ENCODE measurements around the gene OS9. TPM values are rescaled to one million over a fixed set of nuclear protein-coding genes. Genes with fewer than 3 reads are reported as not detected.
"Not testable (repeated sequence)": the region's sequence is repeated elsewhere in the genome, so short reads cannot be mapped to it uniquely, and the experiment has no call there.

OS9 gene
- total RNA-seq, 1 donor from 2014 or later, result 284 TPM

GRCh38 chr12:57672801-57673200 lies 21.1 kb upstream of the OS9 start:
- Mint-ChIP-seq H3K36me3 (ENCODE audit: low read depth) (no peaks in the 10 kb centered on the region), H3K27ac (ENCODE audit: unreplicated experiment) (no peak overlapping the region), H3K9me3 (ENCODE audit: low read depth) (no peaks in the 10 kb centered on the region), H3K4me1 (ENCODE audit: low read depth) (no peaks in the 10 kb centered on the region), H3K27me3 (ENCODE audit: low read depth) (peaks cover 20% of the 10 kb centered on the region), H3K4me3 (ENCODE audit: unreplicated experiment) (no peak overlapping the region)
- no peak for TF ChIP-seq CTCF (IDR thresholded peaks at IDR 0.05)
- no peak for DNase-seq (ENCODE audit: low spot score)

- H3K4me1 Mint-ChIP-seq (ENCODE audit: low read depth), result no peaks in the 10 kb centered on the region
- H3K27ac Mint-ChIP-seq (ENCODE audit: unreplicated experiment), result no peak overlapping the region
- no peak overlapping the region for H3K4me3 Mint-ChIP-seq (ENCODE audit: unreplicated experiment)
- no peak for DNase-seq (ENCODE audit: low spot score)
- no peaks in the 10 kb centered on the region for H3K36me3 Mint-ChIP-seq (ENCODE audit: low read depth)
- H3K27me3 Mint-ChIP-seq (ENCODE audit: low read depth), result peaks cover 27% of the 10 kb centered on the region
- no peaks in the 10 kb centered on the region for H3K9me3 Mint-ChIP-seq (ENCODE audit: low read depth)
- TF ChIP-seq CTCF (IDR thresholded peaks at IDR 0.05), result no peak
These were observed 19.2 kb upstream of the OS9 start for GRCh38 chr12:57674691-57675090.

DNA sequence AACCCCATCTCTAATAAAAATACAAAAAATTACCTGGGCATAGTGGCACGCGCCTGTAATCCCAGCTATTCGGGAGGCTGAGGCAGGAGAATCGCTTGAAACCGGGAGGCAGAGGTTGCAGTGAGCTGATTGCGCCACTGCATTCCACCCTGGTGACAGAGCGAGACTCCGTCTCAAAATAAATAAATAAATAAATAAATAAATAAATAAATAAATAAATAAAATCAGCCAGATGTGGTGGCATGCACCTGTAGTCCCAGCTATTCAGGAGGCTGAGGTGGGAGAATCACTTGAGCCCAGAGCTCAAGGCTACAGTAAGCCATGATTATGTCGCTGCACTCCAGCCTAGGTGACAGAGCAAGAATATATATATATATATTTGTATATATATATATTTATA lies 16.0 kb upstream of the OS9 start:
- not testable (repeated sequence) for H3K9me3 Mint-ChIP-seq (ENCODE audit: low read depth); H3K4me1 Mint-ChIP-seq (ENCODE audit: low read depth)

DNA sequence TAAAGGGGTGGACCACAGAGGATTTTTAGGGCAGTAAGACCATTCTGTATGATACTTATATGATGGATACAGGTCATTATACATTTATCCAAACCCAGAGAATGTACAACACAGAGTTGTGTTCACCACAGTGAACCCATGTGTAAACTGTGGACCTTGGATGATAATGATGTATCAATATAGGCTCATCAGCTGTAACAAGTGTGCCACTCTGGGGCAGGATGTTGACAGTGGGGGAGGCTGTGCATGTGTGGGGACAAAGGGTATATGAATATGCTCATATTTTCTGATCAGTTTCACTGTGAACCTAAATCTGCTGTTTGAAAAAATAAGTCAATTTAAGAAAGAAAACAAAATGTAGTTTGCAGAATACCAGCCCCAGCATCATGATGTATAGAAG lies 14.2 kb upstream of the OS9 start:
- H3K36me3 Mint-ChIP-seq (ENCODE audit: low read depth), result peaks cover 4% of the 10 kb centered on the region
- no peak for TF ChIP-seq CTCF (IDR thresholded peaks at IDR 0.05)
- H3K4me1 Mint-ChIP-seq (ENCODE audit: low read depth), result peaks cover 3% of the 10 kb centered on the region
- peaks cover 14% of the 10 kb centered on the region for H3K9me3 Mint-ChIP-seq (ENCODE audit: low read depth)
- no peak overlapping the region for H3K4me3 Mint-ChIP-seq (ENCODE audit: unreplicated experiment)
- no peak for DNase-seq (ENCODE audit: low spot score)
- no peak overlapping the region for H3K27ac Mint-ChIP-seq (ENCODE audit: unreplicated experiment)
- H3K27me3 Mint-ChIP-seq (ENCODE audit: low read depth), result peaks cover 25% of the 10 kb centered on the region

More for the DNA sequence above, 16.0 kb upstream of the OS9 start:
- not testable (repeated sequence) for H3K4me3 Mint-ChIP-seq (ENCODE audit: unreplicated experiment); H3K36me3 Mint-ChIP-seq (ENCODE audit: low read depth); H3K27ac Mint-ChIP-seq (ENCODE audit: unreplicated experiment); DNase-seq (ENCODE audit: low spot score)
- peaks cover 22% of the 10 kb centered on the region for H3K27me3 Mint-ChIP-seq (ENCODE audit: low read depth)

DNA sequence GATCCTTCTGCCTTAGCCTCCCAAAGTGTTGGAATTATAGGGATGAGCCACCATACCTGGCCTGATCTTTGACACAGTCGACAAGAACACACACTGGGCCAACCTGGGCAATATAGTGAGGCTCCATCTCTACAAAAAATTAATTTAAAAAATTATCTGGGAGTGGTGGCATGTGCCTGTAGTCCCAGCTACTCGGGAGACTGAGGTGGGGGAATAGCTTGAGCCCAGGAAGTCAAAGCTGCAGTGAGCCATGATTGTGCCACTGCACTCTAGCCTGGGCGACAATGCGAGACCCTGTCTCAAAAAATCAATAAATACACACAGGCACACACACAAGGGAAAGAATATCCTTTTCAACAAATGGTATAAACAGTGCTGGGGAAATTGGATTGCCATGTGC lies 6.1 kb upstream of the OS9 start:
- H3K27ac Mint-ChIP-seq (ENCODE audit: unreplicated experiment), result no peak overlapping the region
- TF ChIP-seq CTCF (IDR thresholded peaks at IDR 0.05), result no peak

GRCh38 chr12:57688931-57689330 lies 5.0 kb upstream of the OS9 start:
- no peak for TF ChIP-seq CTCF (IDR thresholded peaks at IDR 0.05)
- H3K27ac Mint-ChIP-seq (ENCODE audit: unreplicated experiment), result no peak overlapping the region
- H3K27me3 Mint-ChIP-seq (ENCODE audit: low read depth), result peaks cover 51% of the 10 kb centered on the region
- no peak overlapping the region for H3K4me3 Mint-ChIP-seq (ENCODE audit: unreplicated experiment)
- H3K4me1 Mint-ChIP-seq (ENCODE audit: low read depth), result no peaks in the 10 kb centered on the region
- H3K9me3 Mint-ChIP-seq (ENCODE audit: low read depth), result peaks cover 8% of the 10 kb centered on the region
- DNase-seq (ENCODE audit: low spot score), result no peak
- H3K36me3 Mint-ChIP-seq (ENCODE audit: low read depth), result no peaks in the 10 kb centered on the region

More for the DNA sequence above, 6.1 kb upstream of the OS9 start:
- no peak for DNase-seq (ENCODE audit: low spot score)
- Mint-ChIP-seq H3K4me3 (ENCODE audit: unreplicated experiment) (no peak overlapping the region), H3K4me1 (ENCODE audit: low read depth) (no peaks in the 10 kb centered on the region), H3K27me3 (ENCODE audit: low read depth) (peaks cover 53% of the 10 kb centered on the region), H3K36me3 (ENCODE audit: low read depth) (no peaks in the 10 kb centered on the region), H3K9me3 (ENCODE audit: low read depth) (peaks cover 8% of the 10 kb centered on the region)
